ENCODE measurements around the gene DTX1.

The DTX1 gene

GRCh38 chr12:113044516-113044915, 12.0 kb upstream of the DTX1 start:
- DNase-seq (ENCODE audit: extremely low read depth, low read depth): no peak
- no peak for TF ChIP-seq CTCF (IDR thresholded peaks at IDR 0.05; ENCODE audit: low read depth, low read length)

DNA sequence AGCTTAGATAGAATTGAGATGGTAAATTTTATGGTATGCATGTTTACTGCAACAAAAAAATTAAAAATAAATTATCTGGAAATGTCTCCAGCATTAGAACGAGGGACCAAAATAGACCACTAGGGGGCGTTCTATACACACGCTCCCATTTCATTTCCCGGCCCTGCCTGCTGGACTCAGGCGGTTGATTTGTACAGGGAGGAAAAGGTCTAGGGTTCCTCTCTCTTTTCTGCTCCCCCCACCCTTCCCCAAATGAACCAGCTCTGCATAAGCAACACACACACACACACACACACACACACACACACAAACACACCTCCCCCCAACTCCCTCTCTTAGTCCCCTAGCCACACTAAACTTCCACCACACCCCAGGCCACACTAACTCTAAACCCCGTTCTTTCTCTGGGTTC, 7.8 kb upstream of the DTX1 start:
- TF ChIP-seq CTCF (IDR thresholded peaks at IDR 0.05; ENCODE audit: low read depth, low read length): peak; percentile 80
- peak; percentile 29 for DNase-seq (ENCODE audit: extremely low read depth, low read depth)

GRCh38 chr12:113049976-113050742, 6.4 kb upstream of the DTX1 start:
- DNase-seq (ENCODE audit: extremely low read depth, low read depth): no peak
- TF ChIP-seq CTCF (IDR thresholded peaks at IDR 0.05; ENCODE audit: low read depth, low read length): peak; percentile 8

DNA sequence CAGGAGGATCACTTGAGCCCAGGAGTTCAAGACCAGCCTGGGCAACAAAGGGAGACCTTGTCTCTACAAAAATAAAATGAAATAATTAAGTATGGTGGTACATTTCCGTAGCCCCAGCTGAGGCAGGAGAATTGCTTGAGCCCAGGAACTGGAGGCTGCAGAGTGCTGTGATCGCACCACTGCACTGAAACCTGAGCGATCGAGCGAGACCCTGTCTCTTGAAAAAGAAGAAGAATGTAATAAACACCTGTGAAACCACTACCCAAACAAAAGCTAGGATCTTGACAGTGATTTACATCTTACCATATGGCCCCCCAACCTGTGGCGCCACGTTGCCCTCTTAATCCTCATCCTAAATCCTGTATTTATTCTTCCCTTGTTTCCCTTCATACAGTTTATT, 5.7 kb upstream of the DTX1 start:
- no peak for DNase-seq (ENCODE audit: extremely low read depth, low read depth)
- TF ChIP-seq CTCF (IDR thresholded peaks at IDR 0.05; ENCODE audit: low read depth, low read length): no peak

DNA sequence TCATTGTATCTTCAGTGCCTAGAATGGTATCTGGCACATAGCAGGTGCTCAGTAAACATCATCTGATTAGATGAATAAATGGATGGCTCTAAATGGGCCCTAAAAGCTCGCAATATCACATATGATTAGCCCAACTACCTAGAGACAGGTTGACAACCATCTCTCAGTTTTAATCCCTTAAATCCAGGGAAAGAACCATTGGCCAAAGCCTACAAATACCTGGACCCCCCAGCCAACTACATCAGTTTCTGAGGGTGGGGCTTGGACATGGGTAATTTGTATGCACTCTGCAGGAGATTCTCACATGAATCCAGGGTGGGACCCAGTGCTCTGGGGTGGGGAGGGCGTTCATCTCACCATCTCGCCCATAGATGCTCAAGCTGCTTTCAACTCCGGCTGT, 4.8 kb upstream of the DTX1 start:
- TF ChIP-seq CTCF (IDR thresholded peaks at IDR 0.05; ENCODE audit: low read depth, low read length): no peak
- DNase-seq (ENCODE audit: extremely low read depth, low read depth): no peak

GRCh38 chr12:113052326-113052725, 4.2 kb upstream of the DTX1 start:
- DNase-seq (ENCODE audit: extremely low read depth, low read depth): no peak
- TF ChIP-seq CTCF (IDR thresholded peaks at IDR 0.05; ENCODE audit: low read depth, low read length): no peak

DNA sequence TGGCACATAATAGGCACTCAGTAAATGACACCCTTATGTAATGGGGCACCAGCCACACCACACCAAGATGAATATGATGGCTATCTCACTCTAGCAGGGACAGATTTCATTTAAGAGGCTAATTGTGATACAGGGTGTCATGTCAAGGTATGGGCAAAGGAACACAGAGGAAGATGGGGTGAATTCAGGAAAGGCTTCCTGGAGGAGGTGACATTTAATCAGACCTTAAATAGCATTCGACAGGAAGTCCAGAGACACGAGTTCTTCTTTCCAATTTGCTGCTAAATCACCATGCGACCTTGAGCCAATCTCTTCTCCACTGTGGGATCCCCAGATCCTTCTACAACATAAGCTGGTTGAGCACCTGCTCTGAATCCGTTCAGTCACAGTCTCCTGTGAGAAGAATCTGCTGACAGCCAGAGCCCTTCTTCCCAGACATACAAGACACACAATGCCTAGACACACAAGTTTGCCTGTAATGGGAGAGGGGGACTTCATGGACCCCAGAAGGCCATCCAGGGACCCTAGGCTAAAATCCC, 1.5 kb upstream of the DTX1 start:
- no peak for TF ChIP-seq CTCF (IDR thresholded peaks at IDR 0.05; ENCODE audit: low read depth, low read length)
- no peak for DNase-seq (ENCODE audit: extremely low read depth, low read depth)

Measured in AG09319 (cell line).